IMR-90 (cell line): Measurements from ENCODE around the gene CRIP1. TPM values are rescaled to one million over a fixed set of nuclear protein-coding genes. Genes with fewer than 3 reads are reported as not detected.

Source experiments
- ATAC-seq: fragments of 200-7000 bp; cut with Tn5 transposase; 2 replicates; pipeline ENCODE4 v1.9.1; 2020; ENCODE audit warnings: low read depth, mild to moderate bottlenecking, moderate library complexity
- BruUV-seq: library from RNA; stranded (reverse); fragments of 400-500 nt; replicated peaks from 2 replicates; lab custom pipeline; 2021; lab: Mats Ljungman, UMichigan
- CTCF ChIA-PET: fragments of 300-600 bp; formaldehyde crosslinking; extraction: SDS; loops from one replicate; lab custom pipeline; 2021; ENCODE audit warnings: antibody characterized with exemption; lab: Yijun Ruan, JAX
- POLR2A ChIA-PET: fragments of 300-600 bp; sonication (Branson Sonifier 250); formaldehyde crosslinking; loops from one replicate; lab custom pipeline; 2022; ENCODE audit warnings: antibody characterized with exemption; ENCODE audit not compliant: unreplicated experiment; lab: Charles Lee
- DNase-seq: peaks from one replicate; pipeline ENCODE4 v3.0.0; 2013
- H2AFZ ChIP-seq: replicated peaks from 2 replicates; pipeline ENCODE3; 2013; ENCODE audit warnings: low read length, mild to moderate bottlenecking; ENCODE audit not compliant: poor library complexity
- H2AK5ac ChIP-seq: 2 replicates; pipeline ENCODE4 v1.6.1; 2013; ENCODE audit warnings: low read depth, low read length, inconsistent platforms
- H2AK9ac ChIP-seq: replicated peaks from 2 replicates; pipeline ENCODE3; 2013; ENCODE audit warnings: mild to moderate bottlenecking, low read depth, low read length, moderate library complexity; ENCODE audit not compliant: poor library complexity
- H2BK120ac ChIP-seq: 2 replicates; pipeline ENCODE4 v1.6.1; 2013; ENCODE audit warnings: low read depth, low read length, inconsistent platforms
- H2BK15ac ChIP-seq: 3 replicates; pipeline ENCODE4 v1.6.1; 2013; ENCODE audit warnings: low read depth, low read length, inconsistent platforms
- H2BK20ac ChIP-seq: 2 replicates; pipeline ENCODE4 v1.6.1; 2013; ENCODE audit warnings: low read depth, mild to moderate bottlenecking, inconsistent platforms, low read length, moderate library complexity
- H2BK5ac ChIP-seq: 2 replicates; pipeline ENCODE4 v1.6.1; 2013; ENCODE audit warnings: mild to moderate bottlenecking, low read depth, low read length, inconsistent platforms; ENCODE audit not compliant: poor library complexity, severe bottlenecking
- H3K14ac ChIP-seq: replicated peaks from 2 replicates; pipeline ENCODE4 v1.6.1; 2013; ENCODE audit warnings: low read depth, low read length, inconsistent platforms
- H3K18ac ChIP-seq: 2 replicates; pipeline ENCODE4 v1.6.1; 2013; ENCODE audit warnings: low read depth, low read length, control low read depth
- H3K23ac ChIP-seq: 2 replicates; pipeline ENCODE4 v1.6.1; 2013; ENCODE audit warnings: low read depth, low read length, inconsistent platforms
- H3K27ac ChIP-seq: 2 replicates; pipeline ENCODE4 v1.5.1; 2013; ENCODE audit warnings: mild to moderate bottlenecking, control low read depth, low read length; ENCODE audit not compliant: insufficient read depth
- H3K27me3 ChIP-seq: 2 replicates; pipeline ENCODE4 v1.6.1; 2013; ENCODE audit warnings: low read length; ENCODE audit not compliant: control insufficient read depth, insufficient read depth
- H3K36me3 ChIP-seq: 2 replicates; pipeline ENCODE4 v1.6.1; 2013; ENCODE audit warnings: low read length, mixed read lengths; ENCODE audit not compliant: control insufficient read depth, insufficient read depth
- H3K4ac ChIP-seq: 2 replicates; pipeline ENCODE4 v1.6.1; 2013; ENCODE audit warnings: low read depth, low read length, inconsistent platforms
- H3K4me1 ChIP-seq: 2 replicates; pipeline ENCODE4 v1.6.1; 2013; ENCODE audit warnings: low read length, mixed read lengths; ENCODE audit not compliant: control insufficient read depth, insufficient read depth
- H3K4me2 ChIP-seq: 2 replicates; pipeline ENCODE4 v1.6.1; 2013; ENCODE audit warnings: low read depth, mild to moderate bottlenecking, control low read depth, low read length, moderate library complexity
- H3K4me3 ChIP-seq: 2 replicates; pipeline ENCODE4 v1.5.1; 2013; ENCODE audit warnings: low read depth, mild to moderate bottlenecking, control low read depth, low read length, moderate library complexity; ENCODE audit not compliant: insufficient read depth
- H3K56ac ChIP-seq: 2 replicates; pipeline ENCODE4 v1.6.1; 2013; ENCODE audit warnings: low read length, inconsistent platforms; ENCODE audit not compliant: insufficient read depth; ENCODE audit errors: extremely low read depth
- H3K79me1 ChIP-seq, 2 experiments: 2 replicates each; pipeline ENCODE4 v1.6.1; 2013; ENCODE audit warnings: low read length in 2 of 2, inconsistent platforms in 1 of 2, low read depth in 1 of 2
- H3K9ac ChIP-seq: 2 replicates; pipeline ENCODE4 v1.6.1; 2013; ENCODE audit warnings: low read depth, low read length, control low read depth
- H3K9me1 ChIP-seq: 2 replicates; pipeline ENCODE4 v1.6.1; 2013; ENCODE audit warnings: low read length, inconsistent platforms; ENCODE audit not compliant: insufficient read depth
- H3K9me3 ChIP-seq: 2 replicates; pipeline ENCODE4 v1.6.1; 2013; ENCODE audit warnings: low read length; ENCODE audit not compliant: control insufficient read depth, insufficient read depth
- H4K20me1 ChIP-seq: 2 replicates; pipeline ENCODE4 v1.6.1; 2013; ENCODE audit warnings: low read length, inconsistent platforms; ENCODE audit not compliant: insufficient read depth
- H4K5ac ChIP-seq: 2 replicates; pipeline ENCODE4 v1.6.1; 2013; ENCODE audit warnings: mild to moderate bottlenecking, low read depth, low read length, control low read depth
- H4K8ac ChIP-seq, 2 experiments: 2 replicates each; pipeline ENCODE4 v1.6.1; 2013; ENCODE audit warnings: low read depth in 2 of 2, low read length in 2 of 2, control low read depth in 1 of 2, inconsistent platforms in 1 of 2
- H4K91ac ChIP-seq: 2 replicates; pipeline ENCODE4 v1.6.1; 2013; ENCODE audit warnings: low read depth, low read length, inconsistent platforms; ENCODE audit not compliant: insufficient read depth
- BHLHE40 ChIP-seq: fragments of 150-350 bp; IDR thresholded peaks from 2 replicates; pipeline ENCODE4 v1.6.1; 2016; ENCODE audit warnings: mild to moderate bottlenecking, low read depth, low read length
- CEBPB ChIP-seq: IDR thresholded peaks from 2 replicates; pipeline ENCODE4 v1.6.1; 2012; ENCODE audit warnings: low read depth, low read length, improper control_type of control experiment
- CHD1 ChIP-seq: IDR thresholded peaks from 2 replicates; pipeline ENCODE4 v1.6.1; 2012; ENCODE audit warnings: low read depth, low read length, improper control_type of control experiment
- CTCF ChIP-seq: conservative IDR thresholded peaks from 2 replicates; pipeline ENCODE4 v1.5.1; 2012; ENCODE audit warnings: mild to moderate bottlenecking, low read depth, low read length, improper control_type of control experiment
- ELK1 ChIP-seq: fragments of 150-350 bp; IDR thresholded peaks from 2 replicates; pipeline ENCODE4 v1.6.1; 2016; ENCODE audit warnings: low read depth, mild to moderate bottlenecking, low read length, moderate library complexity, borderline replicate concordance
- MAFK ChIP-seq: IDR thresholded peaks from 2 replicates; pipeline ENCODE4 v1.6.1; 2012; ENCODE audit warnings: low read depth, low read length, improper control_type of control experiment
- NFE2L2 ChIP-seq: fragments of 150-350 bp; IDR thresholded peaks from 2 replicates; pipeline ENCODE4 v1.6.1; 2016; ENCODE audit warnings: low read depth, mild to moderate bottlenecking, low read length
- RAD21 ChIP-seq: IDR thresholded peaks from 2 replicates; pipeline ENCODE4 v1.6.1; 2012; ENCODE audit warnings: low read length, improper control_type of control experiment
- RCOR1 ChIP-seq: IDR thresholded peaks from 2 replicates; pipeline ENCODE4 v1.6.1; 2012; ENCODE audit warnings: mild to moderate bottlenecking, low read length, improper control_type of control experiment; ENCODE audit not compliant: insufficient replicate concordance
- SMC3 ChIP-seq: fragments of 150-350 bp; IDR thresholded peaks from 2 replicates; pipeline ENCODE4 v1.6.1; 2016; ENCODE audit warnings: low read depth, mild to moderate bottlenecking, antibody characterized with exemption, low read length, moderate library complexity
- USF2 ChIP-seq: fragments of 150-350 bp; IDR thresholded peaks from 2 replicates; pipeline ENCODE4 v1.6.1; 2017; ENCODE audit warnings: mild to moderate bottlenecking, antibody characterized with exemption, low read length, low read depth
- WGBS, 2 experiments: methylation state at CpG; one replicate each; pipeline versions ENCODE4 v1.1.5 to v1.1.7; 2013; ENCODE audit warnings: missing lambda C conversion rate in 2 of 2; ENCODE audit not compliant: insufficient read length in 1 of 2; ENCODE audit errors: extremely low coverage in 2 of 2; 5-methylcytosine and 5-hydroxymethylcytosine counted together
- dilution Hi-C: fragments of 300-500 bp; cut with HindIII; formaldehyde crosslinking; loops from one replicate; pipeline ENCODE4 v1.14.3; 2018; ENCODE audit warnings: low sequenced_read_pairs; ENCODE audit not compliant: unreplicated experiment
- in situ Hi-C: fragments of 300-500 bp; cut with MboI; formaldehyde crosslinking; loops from 3 replicates; pipeline ENCODE4 v1.14.3; 2019; ENCODE audit warnings: low sequenced_read_pairs, inconsistent platforms, mixed read lengths
- intact Hi-C: fragments of 100-400 bp; cut with micrococcal nuclease; formaldehyde crosslinking; loops from 2 replicates; pipeline ENCODE4 v1.10.0; 2022
- polyA plus RNA-seq, 3 experiments: library from polyadenylated mRNA; depleted of rRNA; stranded (reverse); fragments of >200 nt; gene quantifications; 2 replicates each; pipeline ENCODE4 v1.2.3, GENCODE V29; 2012; ENCODE audit warnings: low replicate concordance in 1 of 3
- total RNA-seq: library from RNA; depleted of rRNA; stranded (reverse); fragments of >200 nt; gene quantifications from 2 replicates; pipeline ENCODE4 v1.2.3, GENCODE V29; 2012

The CRIP1 gene
- total and polyA plus RNA-seq, 2 of the 4 experiments (the other 2 are of a cell fraction), result 0.21 TPM; not detected in 1

- no peak overlapping the region for H2BK15ac ChIP-seq
- no peak overlapping the region for H2AFZ ChIP-seq
- H3K79me1 ChIP-seq, result 0 out of 4 replicates have a peak, but pooled peaks cover 0 to 5% of the 10 kb centered on the region in 2 experiments
- H2AK9ac ChIP-seq, result no peak overlapping the region
- intact Hi-C loops (no loop called here), dilution Hi-C loops (no loop called here), in situ Hi-C loops (no loop called here)
- no peak overlapping the region for H3K9ac ChIP-seq
- no TSS peak for BruUV-seq
- 94% methylated on average over 11 of the region's 22 CpGs; no CpG with 5 or more reads in 1 of the 2 experiments for WGBS, 2 experiments
- H2BK20ac ChIP-seq, result no peak overlapping the region
- H3K4me1 ChIP-seq, result no peaks in the 10 kb centered on the region
- H3K4me2 ChIP-seq, result no peak overlapping the region
- H4K91ac ChIP-seq, result no peak overlapping the region
- no peak overlapping the region for H2BK5ac ChIP-seq
- no peak overlapping the region for H3K27ac ChIP-seq
- H3K27me3 ChIP-seq, result no peaks in the 10 kb centered on the region
- peaks cover 58% of the 10 kb centered on the region for H3K36me3 ChIP-seq
- no peak overlapping the region for H4K8ac ChIP-seq
- no peaks in the 10 kb centered on the region; the same call in 1 of the 2 replicates for H4K20me1 ChIP-seq
- H4K5ac ChIP-seq, result no peak overlapping the region
- H3K9me3 ChIP-seq, result no peaks in the 10 kb centered on the region
- no peaks in the 10 kb centered on the region for H3K9me1 ChIP-seq
- ChIA-PET CTCF (interaction anchor here (0.9 kb wide), 1 partner anchor 9 kb away, joined by 3 read pairs; no protein-coding TSS in a partner anchor), POLR2A (no interaction called here)
- H3K4me3 ChIP-seq, result no peak overlapping the region
- H2BK120ac ChIP-seq, result no peak overlapping the region
- H3K23ac ChIP-seq, result no peak overlapping the region
- H2AK5ac ChIP-seq, result no peak overlapping the region
- no peak overlapping the region for H3K56ac ChIP-seq
- H3K4ac ChIP-seq, result no peak overlapping the region
- no peak for TF ChIP-seq ELK1
- no peak for TF ChIP-seq USF2
- TF ChIP-seq BHLHE40, result no peak
- TF ChIP-seq CEBPB, result no peak
- TF ChIP-seq CHD1, result no peak
- no peak for TF ChIP-seq RCOR1
- TF ChIP-seq NFE2L2, result no peak
- no peak for TF ChIP-seq CTCF
- no peak for TF ChIP-seq SMC3
- no peak for TF ChIP-seq MAFK
- TF ChIP-seq RAD21, result no peak
- H3K14ac ChIP-seq, result no peak overlapping the region
- DNase-seq (no peak), ATAC-seq (no peak)
- no peak overlapping the region for H3K18ac ChIP-seq
These were observed 29.7 kb upstream of the CRIP1 start for GRCh38 chr14:105456736-105457617.
